KMS-11 (cell line): Measurements from ENCODE around the gene GADL1.

Source experiments
- H2AFZ ChIP-seq: fragments of 200-600 bp; sonication (generic); 2 replicates; pipeline ENCODE4 v1.6.1; 2016; ENCODE audit warnings: antibody characterized with exemption, mixed run types, low read depth
- H3K27ac ChIP-seq: fragments of 200-600 bp; sonication (generic); 2 replicates; pipeline ENCODE4 v1.6.1; 2016; ENCODE audit warnings: mild to moderate bottlenecking, mixed run types
- H3K27me3 ChIP-seq: fragments of 200-600 bp; sonication (generic); 2 replicates; pipeline ENCODE4 v1.6.1; 2017; ENCODE audit warnings: mild to moderate bottlenecking, low read depth, mixed run types, moderate library complexity; ENCODE audit not compliant: insufficient read depth
- H3K36me3 ChIP-seq: fragments of 200-600 bp; sonication (generic); 2 replicates; pipeline ENCODE4 v1.6.1; 2017; ENCODE audit warnings: mild to moderate bottlenecking, mixed run types; ENCODE audit not compliant: insufficient read depth
- H3K4me1 ChIP-seq: fragments of 200-600 bp; sonication (generic); 2 replicates; pipeline ENCODE4 v1.6.1; 2016; ENCODE audit warnings: mild to moderate bottlenecking, low read depth, mixed run types; ENCODE audit not compliant: poor library complexity, severe bottlenecking
- H3K4me2 ChIP-seq: fragments of 200-600 bp; sonication (generic); 2 replicates; pipeline ENCODE4 v1.7.0; 2016; ENCODE audit warnings: mild to moderate bottlenecking, mixed run types
- H3K4me3 ChIP-seq: fragments of 200-600 bp; sonication (generic); IDR thresholded peaks from 2 replicates; pipeline ENCODE4 v1.6.1; 2017; ENCODE audit warnings: low read depth, low read length, mixed read lengths; ENCODE audit not compliant: insufficient read depth
- H3K79me2 ChIP-seq: fragments of 200-600 bp; sonication (generic); 2 replicates; pipeline ENCODE4 v1.6.1; 2016; ENCODE audit warnings: low read depth, mixed run types; ENCODE audit not compliant: insufficient read depth
- H3K9ac ChIP-seq: fragments of 200-600 bp; sonication (generic); 2 replicates; pipeline ENCODE4 v1.6.1; 2016; ENCODE audit warnings: mild to moderate bottlenecking, mixed run types
- H4K20me1 ChIP-seq: fragments of 200-600 bp; sonication (generic); 2 replicates; pipeline ENCODE4 v1.6.1; 2016; ENCODE audit warnings: mild to moderate bottlenecking, mixed run types; ENCODE audit not compliant: insufficient read depth
- TF ChIP-seq, protein P1 (sequence below): fragments of 200-600 bp; sonication (generic); conservative IDR thresholded peaks from 2 replicates; pipeline ENCODE4 v1.6.1; 2017; ENCODE audit warnings: low read depth, mild to moderate bottlenecking, antibody characterized with exemption, low read length, moderate library complexity, mixed read lengths

Gene GADL1

DNA sequence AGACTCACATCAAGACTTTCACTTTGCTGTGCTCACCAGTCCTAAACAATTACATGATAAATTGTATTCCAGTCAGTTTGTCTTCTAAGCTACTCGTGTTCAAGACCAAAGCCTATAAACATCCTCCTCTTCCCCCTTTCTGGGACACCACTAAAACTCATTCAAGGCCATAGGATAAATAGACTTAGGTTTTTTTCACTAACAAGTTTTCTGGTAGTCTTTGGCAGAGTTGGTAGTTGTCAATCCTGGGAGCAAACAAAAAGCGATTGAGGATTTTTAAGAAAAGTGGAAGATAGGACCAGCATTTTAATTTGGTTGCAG, 173.2 kb downstream of the GADL1 start:
- Histone ChIP-seq H3K4me3 (no peak overlapping the region), H3K27ac (no peak overlapping the region), H3K27me3 (no peaks in the 10 kb centered on the region), H4K20me1 (no peaks in the 10 kb centered on the region), H3K4me1 (no peaks in the 10 kb centered on the region), H3K4me2 (no peak overlapping the region), H3K36me3 (no peaks in the 10 kb centered on the region), H2AFZ (no peak overlapping the region), H3K79me2 (no peaks in the 10 kb centered on the region), H3K9ac (no peak overlapping the region)
- TF ChIP-seq, protein P1, sequence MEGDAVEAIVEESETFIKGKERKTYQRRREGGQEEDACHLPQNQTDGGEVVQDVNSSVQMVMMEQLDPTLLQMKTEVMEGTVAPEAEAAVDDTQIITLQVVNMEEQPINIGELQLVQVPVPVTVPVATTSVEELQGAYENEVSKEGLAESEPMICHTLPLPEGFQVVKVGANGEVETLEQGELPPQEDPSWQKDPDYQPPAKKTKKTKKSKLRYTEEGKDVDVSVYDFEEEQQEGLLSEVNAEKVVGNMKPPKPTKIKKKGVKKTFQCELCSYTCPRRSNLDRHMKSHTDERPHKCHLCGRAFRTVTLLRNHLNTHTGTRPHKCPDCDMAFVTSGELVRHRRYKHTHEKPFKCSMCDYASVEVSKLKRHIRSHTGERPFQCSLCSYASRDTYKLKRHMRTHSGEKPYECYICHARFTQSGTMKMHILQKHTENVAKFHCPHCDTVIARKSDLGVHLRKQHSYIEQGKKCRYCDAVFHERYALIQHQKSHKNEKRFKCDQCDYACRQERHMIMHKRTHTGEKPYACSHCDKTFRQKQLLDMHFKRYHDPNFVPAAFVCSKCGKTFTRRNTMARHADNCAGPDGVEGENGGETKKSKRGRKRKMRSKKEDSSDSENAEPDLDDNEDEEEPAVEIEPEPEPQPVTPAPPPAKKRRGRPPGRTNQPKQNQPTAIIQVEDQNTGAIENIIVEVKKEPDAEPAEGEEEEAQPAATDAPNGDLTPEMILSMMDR: no peak

DNA sequence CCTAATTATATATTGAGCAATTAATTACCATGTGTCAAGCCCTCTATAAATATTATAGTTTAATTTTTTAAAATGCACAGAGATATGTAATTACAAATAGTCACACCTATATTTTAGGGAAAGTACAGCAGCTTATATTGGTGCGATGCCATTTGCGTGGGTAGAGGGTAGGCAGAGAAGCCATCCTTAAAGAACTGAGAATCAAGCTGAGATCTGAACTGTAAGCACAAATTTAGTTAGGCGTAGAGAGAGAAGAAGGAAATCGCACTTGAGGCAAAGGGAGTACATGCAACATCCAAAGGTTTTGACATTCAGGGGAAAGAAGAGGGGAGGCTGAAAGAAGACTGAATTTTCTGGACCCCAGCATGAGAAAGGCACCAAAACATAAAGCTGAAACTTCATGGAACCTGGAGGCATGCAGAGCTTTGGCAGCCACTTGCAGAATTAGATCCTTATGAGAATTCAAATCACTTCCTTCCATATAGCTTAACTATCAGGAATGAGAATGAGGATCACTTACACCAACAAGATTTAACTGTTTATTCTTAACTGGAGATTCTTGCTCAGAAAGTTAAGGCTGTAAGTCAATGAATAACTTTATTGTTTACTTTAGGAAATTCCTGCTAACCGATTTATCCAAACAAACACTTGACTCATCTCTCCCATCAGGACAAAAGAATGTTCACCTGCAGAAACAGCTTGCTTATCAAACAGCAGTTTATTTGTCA, 173.7 kb downstream of the GADL1 start:
- no peaks in the 10 kb centered on the region for H3K79me2 ChIP-seq
- no peaks in the 10 kb centered on the region for H3K27me3 ChIP-seq
- TF ChIP-seq, protein P1: no peak
- no peaks in the 10 kb centered on the region for H3K36me3 ChIP-seq
- H3K9ac ChIP-seq: no peak overlapping the region
- H2AFZ ChIP-seq: no peak overlapping the region
- no peak overlapping the region for H3K4me3 ChIP-seq
- no peak overlapping the region for H3K27ac ChIP-seq
- H3K4me1 ChIP-seq: no peaks in the 10 kb centered on the region
- H3K4me2 ChIP-seq: no peak overlapping the region
- no peaks in the 10 kb centered on the region for H4K20me1 ChIP-seq

DNA sequence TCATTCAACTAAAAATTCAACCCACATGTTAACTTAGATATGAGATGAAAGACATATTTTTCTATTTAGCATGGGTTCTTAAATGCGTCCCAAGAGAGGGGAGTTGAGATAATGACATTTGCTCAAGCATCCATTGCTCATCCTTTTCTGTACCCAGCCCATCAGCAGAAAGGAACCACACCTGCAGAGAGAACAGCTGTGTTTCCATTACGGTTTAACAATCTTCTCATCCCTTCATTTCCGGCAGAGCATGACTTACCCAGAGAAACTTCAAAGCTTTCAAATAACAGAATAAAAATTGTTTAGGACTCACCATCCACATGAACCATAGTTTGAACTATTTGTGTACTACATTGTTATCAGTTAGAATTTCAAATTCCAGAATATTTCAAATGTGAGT, 174.9 kb downstream of the GADL1 start:
- TF ChIP-seq, protein P1: no peak
- H4K20me1 ChIP-seq: no peaks in the 10 kb centered on the region

DNA sequence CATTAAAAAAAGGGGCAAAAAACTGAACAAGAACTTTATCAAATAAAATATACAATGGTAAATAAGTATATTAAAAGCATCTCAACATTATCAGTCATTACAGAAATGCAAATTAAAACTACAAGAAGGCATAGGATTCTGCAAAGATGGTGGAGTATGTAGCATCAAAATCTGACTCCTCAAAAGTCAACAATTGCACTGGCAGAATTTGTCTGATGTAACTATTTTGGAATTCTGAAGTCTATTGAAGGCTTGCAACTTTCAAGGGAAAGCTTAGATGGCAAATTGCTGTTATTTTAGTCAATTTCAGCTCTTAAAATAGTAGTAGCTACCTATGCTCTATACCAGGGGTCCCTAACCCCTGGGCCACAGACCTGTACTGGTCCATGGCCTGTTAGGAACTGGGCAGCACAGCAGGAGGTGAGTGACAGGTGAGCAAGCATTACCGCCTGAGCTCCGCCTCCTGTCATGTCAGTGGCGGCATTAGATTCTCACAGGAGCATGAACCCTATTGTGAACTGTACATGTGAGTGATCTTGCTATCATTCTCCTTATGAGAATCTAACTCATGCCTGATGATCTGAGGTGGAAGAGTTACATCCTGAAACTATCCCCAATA, 180.5 kb downstream of the GADL1 start:
- H3K27me3 ChIP-seq: no peaks in the 10 kb centered on the region
- no peaks in the 10 kb centered on the region for H3K36me3 ChIP-seq
- no peaks in the 10 kb centered on the region for H3K79me2 ChIP-seq
- H4K20me1 ChIP-seq: no peaks in the 10 kb centered on the region
- TF ChIP-seq, protein P1: no peak
- no peak overlapping the region for H2AFZ ChIP-seq
- no peaks in the 10 kb centered on the region for H3K4me1 ChIP-seq
- no peak overlapping the region for H3K27ac ChIP-seq
- no peak overlapping the region for H3K4me3 ChIP-seq
- no peak overlapping the region for H3K4me2 ChIP-seq
- no peak overlapping the region for H3K9ac ChIP-seq

More for the DNA sequence above, 174.9 kb downstream of the GADL1 start:
- H3K36me3 ChIP-seq: no peaks in the 10 kb centered on the region
- H3K27me3 ChIP-seq: no peaks in the 10 kb centered on the region
- no peak overlapping the region for H3K27ac ChIP-seq
- H3K79me2 ChIP-seq: no peaks in the 10 kb centered on the region
- no peak overlapping the region for H2AFZ ChIP-seq
- H3K4me1 ChIP-seq: no peaks in the 10 kb centered on the region
- H3K4me2 ChIP-seq: no peak overlapping the region
- H3K9ac ChIP-seq: no peak overlapping the region
- H3K4me3 ChIP-seq: no peak overlapping the region
